Measurements from ENCODE around the gene NUDT14. TPM values are rescaled to one million over a fixed set of nuclear protein-coding genes. Genes with fewer than 3 reads are reported as not detected.

NUDT14 gene
- total and polyA plus RNA-seq, 2 of the 8 experiments (the other 6 are each of a cell fraction or from before 2014, with no cell fraction given) = 25.5 to 33.3 TPM

DNA sequence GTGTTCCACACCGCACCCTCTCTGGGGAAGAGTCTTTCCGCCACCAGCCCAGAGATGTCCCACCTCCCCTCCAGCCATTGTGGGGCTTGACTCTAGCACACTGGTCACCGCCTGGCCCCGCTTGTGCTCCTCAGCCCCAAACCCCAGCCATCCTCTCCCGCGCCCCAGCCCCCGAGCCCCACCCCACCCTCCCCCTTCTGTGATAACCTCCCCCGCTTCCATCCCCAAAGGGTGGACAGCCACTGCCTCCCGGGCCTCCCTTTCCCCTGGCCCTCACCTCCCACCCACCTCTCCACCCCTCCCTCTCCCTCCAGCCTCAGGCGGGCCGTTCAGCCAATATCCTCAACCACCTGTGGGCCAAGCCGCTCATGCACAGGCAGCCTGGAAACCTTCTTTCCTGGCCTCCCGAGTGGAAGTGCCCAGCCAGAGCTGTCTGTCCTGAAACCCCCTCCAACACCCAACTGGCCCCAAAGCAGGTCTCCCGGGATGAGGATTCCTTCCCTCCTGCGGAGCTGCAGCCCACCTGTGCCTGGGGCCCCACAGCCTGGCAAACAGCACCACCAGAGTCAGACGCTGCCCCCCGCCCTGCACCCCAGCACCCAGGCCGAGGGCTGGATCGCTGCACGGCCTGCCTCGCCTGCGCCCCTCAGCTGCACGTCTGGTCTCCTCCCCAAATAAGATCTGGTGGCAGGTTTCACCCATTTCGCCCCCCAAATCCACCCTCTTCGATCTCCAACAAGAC is 27.1 kb upstream of the NUDT14 start:
- Histone ChIP-seq H3K14ac (ENCODE audit: insufficient read length) (no peak overlapping the region), H2BK5ac (ENCODE audit: low read depth, low read length) (no peak overlapping the region), H2BK120ac (replicated peaks; ENCODE audit: low read depth, low read length) (no peak overlapping the region), H3K56ac (replicated peaks; ENCODE audit: insufficient read length, low read depth, low read length) (no peak overlapping the region), H2BK20ac (ENCODE audit: low read length) (no peak overlapping the region), H3K18ac (ENCODE audit: extremely low read depth, low read length) (no peak overlapping the region), H3K79me1 (ENCODE audit: low read depth, low read length) (no peaks in the 10 kb centered on the region), H3K36me3 (ENCODE audit: control insufficient read depth in 2 of 4, insufficient read depth in 4 of 4, low read length in 3 of 4) (no peaks in the 10 kb centered on the region), H3K27me3 (replicated peaks in 1 of 4; ENCODE audit: control insufficient read depth in 3 of 4, extremely low read depth in 1 of 4, insufficient read depth in 3 of 4, low read length in 3 of 4) (peaks cover 0 to under 1% (median 0%) of the 10 kb centered on the region in 4 experiments; a peak in 2 of 7 replicates), H3K23ac (ENCODE audit: insufficient read length) (no peak overlapping the region), H2AK5ac (ENCODE audit: low read depth, low read length) (no peak overlapping the region), H4K20me1 (replicated peaks in 1 of 2; ENCODE audit: control insufficient read depth in 1 of 2, insufficient read depth in 2 of 2, low read length in 2 of 2) (peaks cover 3 to 10% of the 10 kb centered on the region in 2 experiments), H3K27ac (ENCODE audit: low read depth, low read length) (no peak overlapping the region), H2BK12ac (ENCODE audit: low read depth, low read length) (no peak overlapping the region), H4K5ac (ENCODE audit: insufficient read length, low read depth, low read length) (no peak overlapping the region), H3K9me3 (ENCODE audit: insufficient read depth in 2 of 2, low read depth in 1 of 2, low read length in 1 of 2) (no peaks in the 10 kb centered on the region), H3K4me1 (replicated peaks in 1 of 4; ENCODE audit: control insufficient read depth in 3 of 4, insufficient read depth in 4 of 4, low read length in 3 of 4) (peaks cover 0 to 4% (median 0%) of the 10 kb centered on the region in 4 experiments; a peak in 1 of 7 replicates), H4K8ac (ENCODE audit: extremely low read depth, insufficient read depth, low read length) (no peak overlapping the region), H2AFZ (ENCODE audit: low read length) (no peak overlapping the region), H3K4me2 (ENCODE audit: insufficient read depth in 1 of 2, low read depth in 2 of 2, low read length in 2 of 2) (no peak overlapping the region), H3K4ac (replicated peaks; ENCODE audit: insufficient read length, low read depth, low read length) (no peak overlapping the region), H2BK15ac (ENCODE audit: low read length) (no peak overlapping the region), H3K79me2 (ENCODE audit: control insufficient read depth in 1 of 2, insufficient read depth in 2 of 2, low read length in 2 of 2) (no peaks in the 10 kb centered on the region), H3K9ac (replicated peaks in 1 of 4; ENCODE audit: extremely low read depth in 1 of 4, low read depth in 3 of 4, low read length in 3 of 4) (no peak overlapping the region), H4K91ac (replicated peaks; ENCODE audit: insufficient read length, low read length) (no peak overlapping the region), H3K23me2 (ENCODE audit: low read depth, low read length) (no peaks in the 10 kb centered on the region), H3K4me3 (ENCODE audit: extremely low read depth in 1 of 4, insufficient read depth in 2 of 4, low read depth in 3 of 4, low read length in 4 of 4) (no peak overlapping the region)
- POLR2A ChIA-PET (ENCODE audit: partially characterized antibody) = no interaction called here
- no peak for DNase-seq (ENCODE audit: low read depth in 1 of 2, low spot score in 2 of 2)
- no peak for TF ChIP-seq SIRT6 (IDR thresholded peaks at IDR 0.05; ENCODE audit: low read length)
- TF ChIP-seq KDM1A (IDR thresholded peaks at IDR 0.05; ENCODE audit: borderline replicate concordance, low read length) = no peak
- TF ChIP-seq SUZ12 (IDR thresholded peaks at IDR 0.05; ENCODE audit: low read length) = no peak
- no peak for TF ChIP-seq SIX5 (IDR thresholded peaks at IDR 0.05; ENCODE audit: low read depth, low read length)
- TF ChIP-seq YY1 (IDR thresholded peaks at IDR 0.05; ENCODE audit: low read depth, low read length) = no peak
- no peak for TF ChIP-seq TAF1 (IDR thresholded peaks at IDR 0.05; ENCODE audit: low read depth, low read length)
- FAIRE-seq = no peak
- CTCF ChIA-PET (ENCODE audit: partially characterized antibody) = interaction anchor here (1.0 to 1.4 kb wide), 4 partner anchors 16 to 148 kb away, joined by 3 to 9 read pairs (median 4); no protein-coding TSS in a partner anchor
- WGBS, 2 experiments (ENCODE audit: extremely low coverage in 1 of 2, insufficient coverage in 1 of 2, insufficient read length in 1 of 2, insufficient replicate concordance in 2 of 2, low coverage in 1 of 2, low lambda C conversion rate in 2 of 2, missing lambda C conversion rate in 1 of 2) = 88% methylated on average over 19 of the region's 25 CpGs; no CpG with 5 or more reads in 1 of the 2 experiments
